HG02678 (cell line): ENCODE results near the gene GRPEL1.
"Not testable (repeated sequence)": the region's sequence is repeated elsewhere in the genome, so short reads cannot be mapped to it uniquely, and the experiment has no call there.

Experiments used
- ATAC-seq: cut with Tn5 transposase; IDR thresholded peaks from one replicate; pipeline ENCODE4 v1.9.1; 2021; ENCODE audit warnings: mild to moderate bottlenecking, moderate library complexity; ENCODE audit not compliant: unreplicated experiment

The GRPEL1 gene

DNA sequence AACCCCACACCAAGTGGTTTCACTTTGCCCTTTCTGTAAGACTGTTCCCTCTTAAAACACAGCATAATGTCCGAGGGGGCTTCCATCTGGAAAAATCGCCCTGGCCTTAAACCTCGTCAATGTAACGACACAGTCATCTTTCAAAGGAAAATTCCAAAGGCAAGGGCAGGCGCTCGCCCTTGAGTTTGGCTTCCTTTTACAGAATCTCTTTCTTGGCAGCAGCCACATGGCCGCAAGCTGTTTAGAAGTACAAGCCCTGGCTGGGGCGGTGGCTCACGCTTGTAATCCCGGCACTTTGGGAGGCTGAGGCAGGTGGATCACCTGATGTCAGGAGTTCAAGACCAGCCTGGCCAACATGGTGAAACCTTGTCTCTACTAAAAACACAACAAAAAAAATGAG is 27.1 kb upstream of the GRPEL1 start:
- ATAC-seq: no peak

DNA sequence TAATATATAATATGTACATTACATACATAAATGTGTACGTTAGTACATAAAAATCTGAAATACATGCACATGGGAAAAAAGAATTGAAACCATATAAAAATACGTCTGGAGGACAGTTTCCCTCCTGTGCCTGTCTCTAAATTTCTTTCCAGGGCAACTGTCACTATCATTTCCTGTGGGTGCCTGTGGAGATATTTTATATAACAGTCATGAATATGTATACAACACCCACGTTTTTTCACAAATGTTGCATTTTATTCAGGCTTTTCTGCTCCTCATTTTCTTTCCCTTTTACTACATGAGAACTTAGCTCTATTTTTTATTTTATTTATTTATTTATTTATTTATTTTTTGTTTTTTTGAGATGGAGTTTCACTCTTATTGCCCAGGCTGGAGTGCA is 24.2 kb upstream of the GRPEL1 start:
- no peak for ATAC-seq

DNA sequence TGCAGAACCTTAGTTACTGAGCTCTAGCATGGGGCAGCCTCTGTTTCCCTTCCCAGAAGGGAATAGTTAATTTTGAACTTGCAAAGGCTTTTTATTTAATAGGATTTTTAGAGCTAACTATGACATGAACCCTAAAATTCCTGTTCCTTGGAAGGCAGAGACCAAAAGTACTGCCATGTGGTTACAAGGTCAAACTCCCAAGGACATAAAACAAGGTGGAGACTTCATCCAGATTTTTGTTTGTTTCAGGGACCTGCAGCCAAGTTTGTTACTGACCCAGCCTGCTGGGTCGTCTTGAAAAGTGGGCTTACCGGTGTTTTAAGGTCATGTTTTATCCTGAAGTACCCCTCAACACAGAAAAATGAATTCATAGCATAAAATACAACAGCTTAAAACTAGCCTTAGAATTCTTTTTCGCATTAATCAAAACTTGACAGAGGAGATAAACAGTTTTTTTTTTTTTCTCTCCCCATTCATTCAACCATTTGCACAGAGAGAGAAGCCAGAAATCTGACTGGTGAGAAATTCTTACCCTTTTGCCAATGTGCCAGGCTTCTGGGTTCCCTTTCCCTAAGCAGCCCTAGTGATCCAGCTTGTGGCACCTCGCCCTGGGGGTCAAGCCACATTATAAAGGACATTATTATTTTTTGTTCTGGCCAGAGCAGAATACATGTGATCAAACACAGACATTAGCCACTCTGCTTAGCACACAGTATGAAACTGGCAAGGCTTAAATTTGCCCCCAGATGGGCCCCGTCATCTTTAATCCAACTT is 21.5 kb upstream of the GRPEL1 start:
- ATAC-seq: no peak

DNA sequence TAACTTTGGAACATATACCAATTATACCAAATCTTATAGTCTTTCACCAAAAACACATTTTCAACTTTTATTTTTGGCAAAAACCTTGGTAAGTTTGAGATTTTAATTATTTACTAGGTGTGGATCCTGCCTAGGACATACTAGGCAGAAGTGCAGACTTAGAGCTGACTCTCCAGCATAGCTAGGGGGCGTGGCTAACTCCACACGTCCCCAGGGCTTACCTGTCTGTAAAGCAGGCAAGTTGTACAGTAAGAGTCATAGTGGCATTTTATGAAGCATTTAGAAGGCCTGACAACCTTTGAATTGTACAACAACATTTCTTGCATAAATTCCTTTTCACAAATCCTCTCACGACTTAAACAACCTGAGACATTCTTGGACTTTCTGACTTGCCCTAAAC is 19.2 kb upstream of the GRPEL1 start:
- ATAC-seq: no peak

DNA sequence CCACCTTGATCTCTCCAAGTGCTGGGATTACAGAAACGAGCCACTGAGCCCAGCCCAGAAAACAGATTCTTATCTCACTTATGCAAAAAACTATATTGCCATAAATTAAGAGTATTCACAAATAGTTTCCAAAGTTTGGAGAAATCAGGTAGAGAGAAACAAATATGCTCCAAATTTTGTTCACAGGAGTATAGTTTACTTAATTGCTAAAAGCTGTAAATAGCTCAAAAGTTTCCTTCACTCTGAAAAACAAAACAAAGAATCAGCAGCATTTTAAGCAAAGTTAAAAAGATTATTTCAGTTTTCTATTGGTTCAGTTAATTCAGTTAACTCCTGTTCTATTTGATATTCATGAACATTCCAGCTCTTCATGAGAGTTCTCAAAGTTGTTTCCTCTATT is 18.5 kb upstream of the GRPEL1 start:
- no peak for ATAC-seq

DNA sequence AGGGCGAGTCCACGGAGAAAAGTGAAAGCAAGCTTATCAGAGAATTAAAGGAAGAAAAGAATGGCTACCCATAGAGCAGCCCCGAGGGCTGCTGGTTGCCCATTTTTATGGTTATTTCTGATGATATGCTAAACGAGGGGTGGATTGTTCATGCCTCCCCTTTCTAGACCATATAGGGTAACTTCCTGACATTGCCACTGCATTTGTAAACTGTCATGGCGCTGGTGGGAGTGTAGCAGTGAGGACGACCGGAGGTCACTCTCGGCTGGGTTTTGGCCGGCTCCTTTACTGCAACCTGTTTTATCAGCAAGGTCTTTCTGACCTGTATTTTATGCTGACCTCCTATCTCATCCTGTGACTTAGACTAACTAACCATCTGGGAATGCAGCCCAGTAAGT is 16.7 kb upstream of the GRPEL1 start:
- ATAC-seq: not testable (repeated sequence)

DNA sequence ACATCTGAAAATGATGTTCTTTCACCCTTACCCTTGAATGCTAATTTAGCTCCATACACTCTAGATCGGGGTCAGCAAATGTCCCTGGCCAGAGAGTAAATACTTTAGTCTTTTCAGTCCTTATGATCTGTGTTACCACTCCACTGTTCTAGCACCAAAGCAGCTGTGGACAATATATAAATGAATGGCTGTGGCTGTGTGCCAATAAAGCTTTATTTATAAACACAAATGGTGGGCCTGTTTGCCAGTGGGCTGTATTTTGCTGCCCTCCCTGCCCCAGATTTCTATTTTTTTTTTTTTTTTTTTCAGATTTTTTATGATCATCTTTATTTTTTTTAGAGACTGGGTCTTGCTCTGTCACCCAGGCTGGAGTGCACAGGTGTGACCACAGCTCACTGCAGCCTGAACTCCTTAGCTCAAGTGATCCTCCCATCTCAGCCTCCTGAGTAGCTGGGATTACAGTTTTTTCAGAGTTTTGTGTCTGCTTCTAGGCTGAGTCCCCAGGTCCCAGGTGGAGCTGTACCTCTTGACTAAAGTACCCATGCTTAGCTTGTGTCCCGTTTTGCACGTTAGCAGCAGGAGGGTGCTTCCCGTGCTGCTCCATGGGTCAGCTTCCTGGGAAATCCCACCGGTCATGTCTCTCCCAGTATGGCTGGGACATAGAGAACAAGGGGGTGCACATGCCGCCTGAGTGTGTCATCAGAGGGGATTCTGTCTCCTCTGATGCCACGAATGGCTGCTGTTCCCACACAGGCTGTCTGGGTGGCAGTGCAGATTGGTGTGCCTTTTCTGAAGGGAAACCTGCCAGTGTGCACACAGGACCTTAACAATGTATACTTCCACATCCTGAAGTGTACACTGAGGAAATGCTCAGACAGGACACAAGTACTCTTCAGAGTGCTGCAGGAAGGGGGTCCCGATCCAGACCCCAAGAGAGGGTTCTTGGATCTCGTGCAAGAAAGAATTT is 16.0 kb upstream of the GRPEL1 start:
- ATAC-seq: no peak

DNA sequence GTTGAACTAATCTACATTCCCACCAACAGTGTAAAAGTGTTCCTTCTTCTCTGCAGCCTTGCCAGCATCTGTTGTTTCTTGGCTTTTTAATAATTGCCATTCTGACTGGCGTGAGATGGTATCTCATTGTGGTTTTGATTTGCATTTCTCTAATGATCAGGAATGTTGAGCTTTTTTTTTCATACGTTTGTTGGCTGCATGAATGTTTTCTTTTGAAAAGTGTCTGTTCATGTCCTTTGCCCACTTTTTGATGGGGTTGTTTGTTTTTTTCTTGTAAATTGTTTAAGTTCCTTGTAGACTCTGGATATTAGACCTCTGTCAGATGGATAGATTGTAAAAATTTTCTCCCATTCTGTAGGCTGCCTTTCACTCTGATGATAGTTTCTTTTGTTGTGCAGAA is 12.0 kb upstream of the GRPEL1 start:
- ATAC-seq: not testable (repeated sequence)

DNA sequence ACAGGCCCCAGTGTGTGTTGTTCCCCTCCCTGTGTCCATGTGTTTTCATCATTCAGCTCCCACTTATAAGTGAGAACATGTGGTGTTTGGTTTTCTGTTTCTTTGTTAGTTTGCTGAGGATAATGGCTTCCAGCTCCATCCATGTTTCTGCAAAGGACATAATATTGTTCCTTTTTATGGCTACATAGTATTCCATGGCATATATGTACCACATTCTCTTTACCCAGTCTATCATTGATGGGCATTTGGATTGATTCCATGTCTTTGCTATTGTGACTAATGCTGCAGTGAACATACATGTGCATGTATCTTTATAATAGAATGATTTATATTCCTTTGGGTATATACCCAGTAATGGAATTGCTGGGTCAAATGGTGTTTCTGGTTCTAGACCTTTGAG is 11.6 kb upstream of the GRPEL1 start:
- not testable (repeated sequence) for ATAC-seq

DNA sequence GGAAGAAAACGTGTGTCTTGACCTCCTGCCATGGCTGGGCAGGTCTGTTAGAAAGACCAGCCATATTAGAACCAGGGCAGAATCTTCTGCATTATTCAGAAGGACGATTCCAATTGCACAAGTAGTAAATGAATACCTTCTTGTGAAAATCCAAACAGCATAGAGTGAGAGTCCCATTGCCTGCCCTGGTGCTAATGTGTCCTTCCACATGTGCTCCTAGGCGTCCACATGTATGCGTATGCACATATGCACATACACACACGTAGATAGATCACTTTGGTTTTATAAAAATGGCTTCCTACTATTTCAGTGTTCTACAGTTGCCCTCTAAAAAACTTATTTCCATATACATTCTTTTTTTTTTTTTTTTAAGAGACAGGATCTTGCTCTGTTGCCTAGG is 10.2 kb upstream of the GRPEL1 start:
- no peak for ATAC-seq

DNA sequence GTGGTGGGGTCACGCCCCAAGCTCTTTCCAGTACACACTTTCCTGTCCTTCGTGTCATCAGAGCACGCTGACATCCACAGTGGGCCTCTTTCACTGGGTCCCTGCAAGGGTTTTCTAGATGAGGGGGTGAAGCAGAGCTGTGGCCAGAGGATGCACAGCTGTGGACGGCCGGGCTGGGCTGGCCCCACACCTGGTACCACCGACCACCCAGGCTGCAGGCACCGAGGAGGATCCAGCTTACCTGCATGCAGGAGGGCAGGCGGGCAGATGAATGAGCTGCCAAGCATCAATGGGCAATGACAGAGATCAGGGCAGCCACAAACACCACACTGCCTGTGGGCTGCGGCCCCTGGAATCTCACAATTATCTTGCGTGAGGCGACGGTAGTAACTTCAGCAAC is 9.5 kb upstream of the GRPEL1 start:
- ATAC-seq: no peak

DNA sequence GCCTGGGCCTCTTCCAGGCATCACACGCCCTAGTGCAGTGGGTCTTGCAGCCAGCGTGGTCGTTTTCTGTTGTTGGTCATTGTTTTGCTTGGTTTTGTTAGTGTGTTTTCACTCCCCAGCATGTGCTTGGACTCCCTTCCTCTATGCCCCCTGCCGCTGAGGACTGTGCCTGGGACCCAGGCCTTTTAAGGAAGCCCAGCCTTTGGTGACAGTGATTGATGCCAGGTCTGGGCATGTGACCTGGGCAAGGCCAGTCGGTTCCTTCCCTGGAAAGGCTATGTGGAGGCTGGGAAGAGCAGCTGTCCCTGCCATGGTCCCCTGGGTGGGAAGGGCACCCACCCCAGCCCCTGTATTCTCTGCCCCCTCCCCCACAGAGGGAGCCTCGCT is 8.8 kb upstream of the GRPEL1 start:
- ATAC-seq: no peak

DNA sequence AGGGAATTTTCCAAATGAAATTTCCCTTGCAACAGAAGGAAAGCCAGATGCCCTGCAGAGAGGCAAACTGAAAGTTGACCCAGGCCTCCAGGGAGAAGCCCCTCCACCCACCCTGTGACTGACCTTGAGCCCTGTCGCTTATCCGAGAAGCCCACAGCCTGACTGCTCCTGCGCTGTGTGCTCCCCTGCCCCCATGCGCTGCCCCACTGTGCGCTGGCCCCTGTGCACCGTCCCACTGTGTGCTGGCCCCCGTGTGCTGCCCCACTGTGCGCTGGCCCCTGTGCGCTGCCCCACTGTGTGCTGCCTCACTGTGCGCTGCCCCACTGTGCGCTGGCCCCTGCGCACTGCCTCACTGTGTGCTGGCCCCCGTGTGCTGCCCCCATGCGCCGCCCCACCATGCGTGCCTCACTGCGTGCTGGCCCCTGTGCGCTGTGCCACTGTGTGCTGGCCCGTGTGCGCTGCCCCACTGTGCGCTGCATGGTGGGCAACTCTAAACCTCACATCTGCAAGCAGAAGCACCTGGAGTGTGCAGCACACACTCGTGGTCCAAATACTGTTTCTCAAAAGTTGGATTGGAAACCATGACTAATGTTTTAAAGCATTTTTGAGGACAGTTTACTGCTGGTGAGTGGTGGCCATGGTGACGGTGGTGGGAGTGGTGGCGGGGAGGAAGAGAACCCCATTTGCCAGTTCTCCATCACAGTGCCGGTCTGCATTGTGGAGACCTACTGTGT is 8.3 kb upstream of the GRPEL1 start:
- ATAC-seq: no peak

DNA sequence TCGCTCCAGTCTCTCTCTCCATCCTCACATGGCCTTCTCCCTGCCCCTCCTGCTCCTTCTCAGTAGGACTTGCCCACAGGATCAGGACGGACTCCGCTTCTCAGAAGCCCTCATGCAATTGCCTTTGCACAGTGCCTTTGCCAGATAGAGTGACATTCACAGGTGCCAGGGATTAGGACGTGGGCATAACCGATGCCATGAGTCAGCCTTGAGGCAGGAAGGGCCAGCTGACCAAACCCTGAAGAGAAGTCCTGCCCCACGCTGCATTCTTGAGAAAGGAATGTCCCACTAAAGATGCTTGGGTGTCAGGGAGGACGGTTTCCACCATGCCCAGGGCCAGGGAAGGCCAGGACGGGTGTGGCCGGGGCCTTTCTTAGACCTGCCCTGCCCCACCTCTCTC is 6.6 kb upstream of the GRPEL1 start:
- no peak for ATAC-seq

DNA sequence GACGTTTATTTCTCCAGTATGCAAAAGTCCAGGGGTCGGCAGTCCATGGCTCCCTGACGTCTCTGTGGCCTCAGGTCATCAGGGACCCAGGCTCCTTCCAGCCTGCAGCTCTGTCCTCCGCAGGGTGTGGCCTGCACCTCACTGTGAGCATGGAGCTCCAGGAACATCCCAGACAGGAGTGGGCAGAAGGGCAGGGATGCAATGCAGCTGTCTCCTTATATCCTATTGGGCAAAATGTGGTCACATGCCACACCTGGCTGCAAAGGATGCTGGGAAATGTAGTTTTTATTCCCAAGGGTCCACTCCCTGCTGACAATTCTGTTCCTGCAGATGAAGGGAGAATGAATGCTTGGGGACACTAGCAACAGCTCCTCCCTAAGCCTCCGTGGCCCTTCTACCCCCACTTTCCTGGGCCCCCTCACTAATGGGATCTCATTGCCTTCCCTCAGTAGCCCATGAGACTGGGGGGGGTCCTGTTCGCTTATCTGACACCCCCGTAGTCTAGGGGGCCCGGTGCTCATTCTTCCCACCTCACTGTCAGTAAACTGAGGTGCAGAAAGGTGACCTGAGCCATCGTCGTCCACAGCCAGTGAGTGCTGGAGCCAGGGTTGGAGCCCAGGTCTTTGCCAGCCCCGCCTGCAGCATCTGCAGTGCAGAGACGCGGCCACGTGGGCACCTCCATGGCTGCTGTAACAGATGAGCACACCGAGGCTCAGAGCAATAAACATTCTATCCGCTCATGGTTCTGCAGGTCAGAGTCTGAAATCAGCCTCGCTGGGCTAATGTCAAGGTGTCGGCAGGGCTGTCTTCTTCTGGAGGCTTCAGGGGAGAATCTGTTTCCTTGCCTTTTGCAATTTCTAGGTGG is 5.9 kb upstream of the GRPEL1 start:
- no peak for ATAC-seq

DNA sequence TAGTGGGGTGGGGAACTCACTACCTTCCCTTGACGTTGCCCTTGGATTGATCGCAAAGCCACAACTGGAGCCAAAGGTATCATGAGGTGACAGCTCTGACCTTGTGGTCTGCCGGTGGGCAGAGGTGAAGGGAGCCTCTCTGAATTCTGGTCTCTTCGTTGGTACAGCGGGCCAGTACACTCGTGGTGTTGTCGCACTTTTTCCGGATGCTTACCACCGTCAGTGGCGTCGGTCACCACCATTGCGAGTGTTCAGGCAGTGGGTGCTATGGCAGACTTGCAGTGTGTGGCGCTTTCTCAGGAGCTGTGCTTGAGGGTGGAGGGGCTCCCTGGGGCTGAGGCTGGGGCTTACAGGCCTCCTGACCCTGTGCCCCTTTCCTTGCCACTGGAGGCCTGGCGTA is 5.2 kb upstream of the GRPEL1 start:
- ATAC-seq: no peak

DNA sequence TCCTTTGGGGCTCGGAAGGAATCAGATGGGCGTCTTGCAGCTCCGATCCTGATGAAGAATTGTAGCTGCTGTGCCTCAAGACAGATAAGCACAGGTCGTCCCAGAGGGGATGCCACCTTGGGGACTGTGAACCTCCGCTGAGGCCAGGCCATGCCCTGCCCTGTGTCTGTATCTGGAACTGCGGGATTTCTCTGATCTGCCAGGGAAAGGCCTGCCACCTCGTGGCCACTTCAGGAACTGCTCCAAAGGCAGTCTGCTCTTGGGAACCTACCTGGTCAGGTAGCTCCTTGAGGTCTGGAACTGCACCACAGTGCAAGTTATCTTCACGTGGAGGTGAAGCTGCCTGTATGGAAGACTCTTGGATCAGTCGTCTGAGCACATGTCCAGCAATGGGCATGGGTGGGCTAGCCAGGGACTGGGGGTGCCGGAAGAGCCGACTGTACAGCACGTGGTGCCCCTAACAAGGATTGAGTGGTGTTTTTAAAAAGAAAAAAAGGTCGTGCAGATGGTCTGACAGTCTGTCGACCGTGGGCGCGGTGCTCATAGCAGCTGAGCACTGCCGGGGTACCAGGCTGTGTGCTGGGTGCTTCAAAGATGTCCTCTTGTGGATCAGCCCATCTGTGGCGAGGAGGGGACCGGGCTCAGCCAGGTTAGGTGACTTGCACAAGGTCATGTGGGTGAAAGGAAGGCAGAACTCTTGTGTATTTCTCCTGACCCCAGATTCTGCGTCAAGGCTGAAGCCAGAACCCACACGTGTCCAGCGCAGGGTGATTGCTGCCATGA is 3.1 kb upstream of the GRPEL1 start:
- ATAC-seq: no peak

DNA sequence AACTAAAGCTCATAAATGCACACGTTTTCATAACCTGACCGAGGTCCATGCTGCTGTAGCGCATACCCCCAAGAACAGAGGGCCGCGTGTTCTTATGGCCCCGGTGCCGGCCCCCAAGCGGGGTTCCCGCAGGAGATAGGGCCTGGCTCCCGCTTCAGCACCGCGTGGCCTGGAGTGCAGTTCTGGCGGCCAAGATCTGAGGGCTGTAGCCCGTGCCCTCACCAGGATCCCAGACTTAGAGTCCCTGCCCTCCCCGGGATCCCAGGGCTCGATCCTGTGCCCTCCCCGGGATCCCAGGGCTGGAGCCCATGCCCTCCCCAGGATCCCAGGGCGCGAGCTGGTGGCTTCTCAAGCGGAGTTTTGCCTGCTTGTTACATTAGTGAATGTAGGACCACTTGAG is 1.0 kb upstream of the GRPEL1 start:
- no peak for ATAC-seq

DNA sequence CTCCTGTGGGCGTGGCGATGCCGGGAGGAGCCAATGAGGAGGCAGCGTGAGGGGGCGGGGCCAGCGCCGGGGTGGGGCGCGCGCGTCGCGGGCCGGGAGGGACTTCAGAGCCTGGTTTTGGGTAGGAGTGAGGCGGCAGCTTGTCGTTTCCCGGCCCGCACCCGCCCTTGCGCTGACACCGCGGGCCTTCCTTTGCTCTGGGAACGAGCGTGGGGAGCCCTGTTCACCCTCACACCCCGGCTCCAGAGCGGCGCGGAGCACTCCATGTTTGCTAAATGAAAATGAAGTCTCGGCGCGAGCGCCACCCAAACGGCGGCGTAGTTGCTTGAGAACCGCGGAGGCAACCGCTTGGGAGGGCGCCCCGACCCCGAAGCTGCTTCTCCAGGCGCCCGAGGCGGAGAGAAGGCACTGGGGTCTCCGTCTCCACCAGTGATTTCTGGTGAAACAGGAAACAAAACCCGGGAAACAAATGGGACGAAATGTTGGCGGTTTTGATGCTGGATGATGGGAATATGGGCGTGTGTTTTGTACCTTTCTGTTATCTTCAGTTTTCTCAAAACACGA is 497 bp upstream of the GRPEL1 start:
- ATAC-seq: peak; percentile 14

DNA sequence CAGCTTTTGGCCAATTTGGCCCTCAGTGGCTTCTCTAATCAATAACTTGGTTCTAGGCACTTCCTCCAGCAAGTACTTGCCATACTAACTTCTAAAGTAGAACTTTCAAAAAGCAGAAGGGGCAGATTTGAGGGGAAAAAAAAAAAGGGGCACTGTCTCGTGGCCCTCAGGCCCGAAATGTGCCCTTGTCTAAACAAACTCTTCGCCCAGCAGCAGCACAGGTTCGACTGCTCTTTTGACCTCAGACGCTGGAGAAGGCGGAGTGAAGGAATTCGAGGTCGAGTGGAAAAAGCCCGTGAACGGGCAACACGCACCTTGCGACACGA is 775 bp downstream of the GRPEL1 start:
- no peak for ATAC-seq
